ENCODE measurements around the gene TMPRSS5. TPM values are rescaled to one million over a fixed set of nuclear protein-coding genes. Genes with fewer than 3 reads are reported as not detected.

Gene TMPRSS5
- total and polyA plus RNA-seq, 2 of the 13 experiments (the other 11 are each of a cell fraction or from before 2014, with no cell fraction given): 0.40 to 0.96 TPM

DNA sequence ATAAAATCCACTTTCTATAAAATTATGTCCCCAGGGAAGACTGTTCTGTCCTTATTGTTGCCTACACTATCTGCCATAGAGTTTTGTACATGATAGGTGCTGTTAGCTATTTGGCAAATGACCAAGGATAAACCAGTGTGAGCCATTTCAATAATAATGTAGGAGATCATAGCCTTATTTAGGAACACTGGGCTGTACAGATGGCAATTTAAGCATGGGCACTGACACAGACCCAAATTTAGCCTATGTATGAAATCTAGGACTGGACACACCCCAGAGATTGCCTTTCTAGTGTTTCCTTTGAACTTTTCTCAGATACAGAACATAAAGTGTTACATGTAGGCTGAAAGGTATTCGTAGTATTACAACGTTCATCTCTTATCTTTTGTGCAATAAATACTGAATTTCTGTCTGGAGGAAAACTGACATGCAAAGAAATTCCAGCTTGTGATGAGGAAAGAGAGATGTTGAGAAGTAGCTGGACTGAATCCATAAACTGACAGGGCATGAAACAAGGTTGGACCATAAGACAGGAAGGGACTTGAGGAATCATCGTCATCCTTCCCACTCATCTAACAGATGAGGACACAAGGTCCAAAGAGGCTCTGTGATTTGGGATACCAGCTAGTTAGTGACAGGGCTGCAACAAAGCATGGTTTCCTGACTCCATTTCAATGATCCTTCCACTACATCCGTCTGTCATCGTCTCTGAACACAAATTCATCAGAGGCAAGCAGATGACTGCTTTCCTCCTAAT is 60.3 kb downstream of the TMPRSS5 start (continued):
- TF ChIP-seq, protein P1, sequence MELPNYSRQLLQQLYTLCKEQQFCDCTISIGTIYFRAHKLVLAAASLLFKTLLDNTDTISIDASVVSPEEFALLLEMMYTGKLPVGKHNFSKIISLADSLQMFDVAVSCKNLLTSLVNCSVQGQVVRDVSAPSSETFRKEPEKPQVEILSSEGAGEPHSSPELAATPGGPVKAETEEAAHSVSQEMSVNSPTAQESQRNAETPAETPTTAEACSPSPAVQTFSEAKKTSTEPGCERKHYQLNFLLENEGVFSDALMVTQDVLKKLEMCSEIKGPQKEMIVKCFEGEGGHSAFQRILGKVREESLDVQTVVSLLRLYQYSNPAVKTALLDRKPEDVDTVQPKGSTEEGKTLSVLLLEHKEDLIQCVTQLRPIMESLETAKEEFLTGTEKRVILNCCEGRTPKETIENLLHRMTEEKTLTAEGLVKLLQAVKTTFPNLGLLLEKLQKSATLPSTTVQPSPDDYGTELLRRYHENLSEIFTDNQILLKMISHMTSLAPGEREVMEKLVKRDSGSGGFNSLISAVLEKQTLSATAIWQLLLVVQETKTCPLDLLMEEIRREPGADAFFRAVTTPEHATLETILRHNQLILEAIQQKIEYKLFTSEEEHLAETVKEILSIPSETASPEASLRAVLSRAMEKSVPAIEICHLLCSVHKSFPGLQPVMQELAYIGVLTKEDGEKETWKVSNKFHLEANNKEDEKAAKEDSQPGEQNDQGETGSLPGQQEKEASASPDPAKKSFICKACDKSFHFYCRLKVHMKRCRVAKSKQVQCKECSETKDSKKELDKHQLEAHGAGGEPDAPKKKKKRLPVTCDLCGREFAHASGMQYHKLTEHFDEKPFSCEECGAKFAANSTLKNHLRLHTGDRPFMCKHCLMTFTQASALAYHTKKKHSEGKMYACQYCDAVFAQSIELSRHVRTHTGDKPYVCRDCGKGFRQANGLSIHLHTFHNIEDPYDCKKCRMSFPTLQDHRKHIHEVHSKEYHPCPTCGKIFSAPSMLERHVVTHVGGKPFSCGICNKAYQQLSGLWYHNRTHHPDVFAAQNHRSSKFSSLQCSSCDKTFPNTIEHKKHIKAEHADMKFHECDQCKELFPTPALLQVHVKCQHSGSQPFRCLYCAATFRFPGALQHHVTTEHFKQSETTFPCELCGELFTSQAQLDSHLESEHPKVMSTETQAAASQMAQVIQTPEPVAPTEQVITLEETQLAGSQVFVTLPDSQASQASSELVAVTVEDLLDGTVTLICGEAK (IDR thresholded peaks at IDR 0.05): no peak
- TF ChIP-seq, protein P1 (CRISPR knock-in tag; IDR thresholded peaks at IDR 0.05): no peak
- TF ChIP-seq ZNF350 (CRISPR knock-in tag; IDR thresholded peaks at IDR 0.05; ENCODE audit: borderline replicate concordance, low read depth): no peak
- TF ChIP-seq ZNF274 (CRISPR knock-in tag; IDR thresholded peaks at IDR 0.05): no peak
- no peak for TF ChIP-seq DMAP1 (CRISPR knock-in tag; IDR thresholded peaks at IDR 0.05)
- TF ChIP-seq PHF8 (CRISPR knock-in tag; IDR thresholded peaks at IDR 0.05): no peak
- no peak for TF ChIP-seq THAP11 (CRISPR knock-in tag; IDR thresholded peaks at IDR 0.05)
- TF ChIP-seq, protein P2, sequence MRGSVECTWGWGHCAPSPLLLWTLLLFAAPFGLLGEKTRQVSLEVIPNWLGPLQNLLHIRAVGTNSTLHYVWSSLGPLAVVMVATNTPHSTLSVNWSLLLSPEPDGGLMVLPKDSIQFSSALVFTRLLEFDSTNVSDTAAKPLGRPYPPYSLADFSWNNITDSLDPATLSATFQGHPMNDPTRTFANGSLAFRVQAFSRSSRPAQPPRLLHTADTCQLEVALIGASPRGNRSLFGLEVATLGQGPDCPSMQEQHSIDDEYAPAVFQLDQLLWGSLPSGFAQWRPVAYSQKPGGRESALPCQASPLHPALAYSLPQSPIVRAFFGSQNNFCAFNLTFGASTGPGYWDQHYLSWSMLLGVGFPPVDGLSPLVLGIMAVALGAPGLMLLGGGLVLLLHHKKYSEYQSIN (CRISPR knock-in tag; IDR thresholded peaks at IDR 0.05; ENCODE audit: borderline replicate concordance): no peak
- TF ChIP-seq ZNF382 (CRISPR knock-in tag; IDR thresholded peaks at IDR 0.05; ENCODE audit: borderline replicate concordance): no peak
